GM21786 (cell line): ENCODE data around the gene DPH6.
A peak's percentile ranks its signal among the peaks of the same experiment; 100 is the strongest.
"Not testable (repeated sequence)": the region's sequence is repeated elsewhere in the genome, so short reads cannot be mapped to it uniquely, and the experiment has no call there.

Experiments
- ATAC-seq: cut with Tn5 transposase; IDR thresholded peaks from one replicate; pipeline ENCODE4 v1.9.1; 2021; ENCODE audit not compliant: unreplicated experiment

The DPH6 gene

GRCh38 chr15:35545824-35546510 is at the start of gene DPH6:
Gene DPH6, minus strand, starts transcription at chr15:35546165. Its CDS starts 24 bp downstream, at chr15:35546141.
- ATAC-seq = peak; percentile 85

GRCh38 chr15:35595656-35596055 is 49.7 kb upstream of the DPH6 start:
- ATAC-seq = no peak

GRCh38 chr15:35591987-35592386 is 46.0 kb upstream of the DPH6 start:
- not testable (repeated sequence) for ATAC-seq

- ATAC-seq = no peak
Measured at GRCh38 chr15:35583863-35584528, 38.0 kb upstream of the DPH6 start.

GRCh38 chr15:35580606-35581005 is 34.6 kb upstream of the DPH6 start:
- no peak for ATAC-seq

- no peak for ATAC-seq
Measured at GRCh38 chr15:35567392-35567791, 21.4 kb upstream of the DPH6 start.

- ATAC-seq = no peak
Measured at GRCh38 chr15:35566991-35567390, 21.0 kb upstream of the DPH6 start.

GRCh38 chr15:35565901-35566300 is 19.9 kb upstream of the DPH6 start:
- ATAC-seq = no peak

- ATAC-seq = no peak
Measured at GRCh38 chr15:35562641-35563040, 16.7 kb upstream of the DPH6 start.

GRCh38 chr15:35561308-35561707 is 15.3 kb upstream of the DPH6 start:
- ATAC-seq = no peak

- ATAC-seq = no peak
Measured at GRCh38 chr15:35560870-35561269, 14.9 kb upstream of the DPH6 start.

GRCh38 chr15:35560258-35560657 is 14.3 kb upstream of the DPH6 start:
- no peak for ATAC-seq

- no peak for ATAC-seq
Measured at GRCh38 chr15:35559683-35560082, 13.7 kb upstream of the DPH6 start.

GRCh38 chr15:35557544-35557943 is 11.6 kb upstream of the DPH6 start:
- ATAC-seq = no peak

GRCh38 chr15:35557012-35557411 is 11.0 kb upstream of the DPH6 start:
- no peak for ATAC-seq

GRCh38 chr15:35555244-35555643 is 9.3 kb upstream of the DPH6 start:
- ATAC-seq = no peak

GRCh38 chr15:35550957-35551356 is 5.0 kb upstream of the DPH6 start:
- ATAC-seq = no peak

- ATAC-seq = no peak
Measured at GRCh38 chr15:35549567-35549966, 3.6 kb upstream of the DPH6 start.

- no peak for ATAC-seq
Measured at GRCh38 chr15:35548435-35548834, 2.5 kb upstream of the DPH6 start.

- ATAC-seq = no peak
Measured at GRCh38 chr15:35547775-35548364, 1.9 kb upstream of the DPH6 start.

- peak; percentile 30 for ATAC-seq
Measured at GRCh38 chr15:35546511-35547381, 781 bp upstream of the DPH6 start.
